Measurements from ENCODE around the gene NMD3.

The NMD3 gene

DNA sequence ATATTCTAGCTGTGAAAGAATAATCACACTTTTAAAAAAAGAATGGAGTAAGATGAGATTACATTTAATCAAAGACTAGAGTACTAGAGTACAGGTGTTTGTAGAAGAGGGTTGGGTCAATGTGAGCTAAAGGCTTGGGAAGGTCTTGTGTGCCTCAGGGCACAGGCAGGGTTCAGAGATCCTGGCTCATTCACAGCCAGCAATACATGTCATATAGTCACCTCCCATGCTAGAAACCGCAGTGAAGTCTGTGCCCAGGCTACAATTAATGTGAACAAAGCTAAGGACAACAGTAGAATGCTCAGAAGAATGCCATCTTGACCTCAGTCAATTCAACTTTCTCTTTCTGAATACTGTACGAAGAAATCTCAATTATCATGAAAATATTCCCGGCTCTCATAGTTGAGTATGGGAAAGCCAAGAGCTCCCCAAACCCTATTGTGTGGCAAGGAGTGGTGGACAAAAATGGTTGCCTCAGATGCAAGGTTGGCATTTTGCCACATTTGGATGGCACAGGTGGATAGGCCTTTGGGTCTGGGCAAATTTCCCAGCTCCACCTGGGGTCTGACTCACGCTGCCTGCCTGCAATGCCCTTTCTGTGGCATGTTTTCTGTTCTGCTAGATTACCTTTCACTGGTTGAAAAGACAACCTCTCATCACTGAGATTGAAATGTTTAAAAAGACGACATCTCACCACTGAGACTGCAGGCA, 70.2 kb downstream of the NMD3 start:
- peak; percentile 98 for DNase-seq

DNA sequence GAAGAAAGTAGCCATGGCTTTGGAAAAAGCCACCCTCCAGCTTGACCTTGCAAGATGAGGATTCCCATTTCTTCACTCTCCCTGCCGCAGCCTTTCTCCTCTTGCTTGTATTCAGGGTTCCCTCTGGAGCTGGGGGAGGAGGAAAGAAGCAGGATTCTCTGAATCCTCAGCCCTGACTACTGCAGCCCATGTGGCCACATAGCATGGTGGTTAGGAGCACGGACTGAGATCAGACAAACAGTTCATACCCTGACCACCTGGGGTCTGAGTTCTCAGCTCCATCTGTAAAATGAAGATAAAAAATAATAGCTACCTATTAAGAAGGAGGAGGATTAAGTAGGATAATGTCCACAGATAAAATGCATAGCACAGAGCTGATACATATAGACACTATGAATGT, 72.3 kb downstream of the NMD3 start:
- DNase-seq: no peak

- no peak for DNase-seq
Observed at GRCh38 chr3:161295325-161295724, 74.2 kb downstream of the NMD3 start.

DNA sequence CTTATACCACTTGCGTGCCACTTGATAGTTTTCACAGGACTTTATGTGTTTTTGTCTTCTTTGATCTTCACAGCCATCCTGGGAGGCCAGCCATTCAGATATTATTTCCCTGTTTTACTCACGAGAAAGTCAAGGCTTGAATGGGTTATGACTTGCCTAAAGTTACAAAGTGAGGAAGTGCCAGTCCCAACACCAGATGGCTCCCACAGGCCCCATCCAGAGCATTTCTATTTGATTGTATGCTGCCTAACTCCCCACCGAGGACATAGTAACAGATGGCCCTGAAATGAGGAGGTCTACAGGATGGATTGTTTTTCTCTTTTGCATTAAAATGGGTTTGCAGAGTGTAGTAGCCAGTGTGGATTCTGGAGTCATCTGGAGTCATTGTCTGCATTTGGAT, 75.7 kb downstream of the NMD3 start:
- DNase-seq: no peak
